ENCODE results near the gene CD248. TPM values are rescaled to one million over a fixed set of nuclear protein-coding genes. Genes with fewer than 3 reads are reported as not detected.

Gene CD248
- total RNA-seq, 1 donor = 85.1 TPM

GRCh38 chr11:66315921-66316811, 678 bp downstream of the CD248 start:
- H3K4me3 ChIP-seq (ENCODE audit: low read depth, low read length) = peak overlapping the region; percentile 91
- peak; percentile 44 for DNase-seq (ENCODE audit: low read depth)
- no peak for TF ChIP-seq CTCF (IDR thresholded peaks at IDR 0.05; ENCODE audit: insufficient read depth, low read depth, low read length)

- TF ChIP-seq CTCF (IDR thresholded peaks at IDR 0.05; ENCODE audit: insufficient read depth, low read depth, low read length) = no peak
- peak; percentile 40 for DNase-seq (ENCODE audit: low read depth)
These were observed 1.4 kb downstream of the CD248 start for GRCh38 chr11:66315498-66315885.

GRCh38 chr11:66314561-66315497, 2.0 kb downstream of the CD248 start:
- DNase-seq (ENCODE audit: low read depth) = peak; percentile 37
- no peak for TF ChIP-seq CTCF (IDR thresholded peaks at IDR 0.05; ENCODE audit: insufficient read depth, low read depth, low read length)
- H3K4me3 ChIP-seq (ENCODE audit: low read depth, low read length) = peak overlapping the region; percentile 91

More at GRCh38 chr11:66315498-66315885, 1.4 kb downstream of the CD248 start:
- peak overlapping the region; percentile 91 for H3K4me3 ChIP-seq (ENCODE audit: low read depth, low read length)

- no peak for DNase-seq (ENCODE audit: low read depth)
- TF ChIP-seq CTCF (IDR thresholded peaks at IDR 0.05; ENCODE audit: insufficient read depth, low read depth, low read length) = no peak
- H3K4me3 ChIP-seq (ENCODE audit: low read depth, low read length) = peak overlapping the region; percentile 91
These were observed 2.7 kb downstream of the CD248 start for GRCh38 chr11:66314186-66314501.

- peak; percentile 50 for DNase-seq (ENCODE audit: low read depth)
- H3K4me3 ChIP-seq (ENCODE audit: low read depth, low read length) = peak overlapping the region; percentile 91
- TF ChIP-seq CTCF (IDR thresholded peaks at IDR 0.05; ENCODE audit: insufficient read depth, low read depth, low read length) = peak; percentile 51
These were observed 3.3 kb downstream of the CD248 start for GRCh38 chr11:66313321-66314185.

All from fibroblast of villous mesenchyme (primary cell).